CD4-positive, alpha-beta memory T cell (primary cell): ENCODE measurements around the gene MIF4GD. TPM values are rescaled to one million over a fixed set of nuclear protein-coding genes. Genes with fewer than 3 reads are reported as not detected.

ENCODE experiments used
- CTCF ChIA-PET: fragments of 350-600 bp; sonication (Branson Sonifier 250); formaldehyde crosslinking; loops from one replicate; lab custom pipeline; 2021; ENCODE audit warnings: inconsistent platforms; ENCODE audit not compliant: partially characterized antibody; lab: Charles Lee
- POLR2A ChIA-PET: fragments of 350-600 bp; sonication (Branson Sonifier 250); formaldehyde crosslinking; loops from one replicate; lab custom pipeline; 2021; ENCODE audit not compliant: partially characterized antibody; lab: Charles Lee
- DNase-seq, 5 donors: peaks; one replicate each; pipeline versions ENCODE4 v3.0.0 to v3.0.0-alpha.2; 2020 to 2022; ENCODE audit warnings: mixed read lengths in 1 of 5
- H3K27ac ChIP-seq: one replicate; pipeline ENCODE4 v1.7.0; 2013; ENCODE audit warnings: low read depth, low read length
- H3K27me3 ChIP-seq: 2 replicates; pipeline ENCODE4 v1.7.0; 2013; ENCODE audit warnings: mild to moderate bottlenecking, low read length, moderate library complexity; ENCODE audit not compliant: insufficient read depth
- H3K36me3 ChIP-seq: 2 replicates; pipeline ENCODE4 v1.7.0; 2013; ENCODE audit warnings: mild to moderate bottlenecking, low read length, moderate library complexity; ENCODE audit not compliant: insufficient read depth
- H3K4me1 ChIP-seq: 2 replicates; pipeline ENCODE4 v1.7.0; 2013; ENCODE audit warnings: mild to moderate bottlenecking, low read length, moderate library complexity; ENCODE audit not compliant: insufficient read depth
- H3K4me3 ChIP-seq, 2 donors: one replicate each; pipeline ENCODE4 v1.7.0; 2013; ENCODE audit warnings: low read length in 2 of 2, mild to moderate bottlenecking in 1 of 2
- H3K9me3 ChIP-seq, 2 donors: one replicate each; pipeline ENCODE4 v1.7.0; 2013; ENCODE audit warnings: low read length in 2 of 2, control low read depth in 1 of 2; ENCODE audit not compliant: control insufficient read depth in 1 of 2
- H3K27ac Mint-ChIP-seq, 7 donors: one replicate each; pipeline ENCODE4 v1.8.0; 2020 to 2021; ENCODE audit warnings: mixed read lengths in 7 of 7, mild to moderate bottlenecking in 6 of 7, inconsistent platforms in 3 of 7, moderate library complexity in 3 of 7
- H3K27me3 Mint-ChIP-seq, 2 donors: one replicate each; pipeline ENCODE4 v1.8.0; 2020 to 2021; ENCODE audit warnings: mixed read lengths in 2 of 2
- H3K36me3 Mint-ChIP-seq, 2 donors: one replicate each; pipeline ENCODE4 v1.8.0; 2020 to 2021; ENCODE audit warnings: mixed read lengths in 2 of 2, inconsistent platforms in 1 of 2, mild to moderate bottlenecking in 1 of 2
- H3K4me1 Mint-ChIP-seq, 4 donors: one replicate each; pipeline ENCODE4 v1.8.0; 2020 to 2021; ENCODE audit warnings: mixed read lengths in 4 of 4, mild to moderate bottlenecking in 1 of 4
- H3K4me3 Mint-ChIP-seq, 8 donors: one replicate each; pipeline ENCODE4 v1.8.0; 2020 to 2021; ENCODE audit warnings: mixed read lengths in 8 of 8, mild to moderate bottlenecking in 7 of 8, moderate library complexity in 6 of 8, inconsistent platforms in 3 of 8
- H3K9me3 Mint-ChIP-seq, 8 donors: one replicate each; pipeline ENCODE4 v1.8.0; 2020 to 2021; ENCODE audit warnings: mixed read lengths in 8 of 8, mild to moderate bottlenecking in 5 of 8, inconsistent platforms in 3 of 8, moderate library complexity in 1 of 8
- intact Hi-C: fragments of 100-400 bp; cut with micrococcal nuclease; formaldehyde crosslinking; loops from one replicate; pipeline ENCODE4 v1.15.1; 2023
- polyA plus RNA-seq, 2 donors: library from polyadenylated mRNA; unstranded; fragments of 300-500 nt; fragmentation: Illumina TruSeq; gene quantifications; one replicate each; pipeline ENCODE4 v1.2.3, GENCODE V29; 2021
- total RNA-seq, 2 experiments: library from RNA; stranded (reverse); gene quantifications; one replicate each; pipeline ENCODE4 v1.2.3, GENCODE V29; 2021

The MIF4GD gene
- total and polyA plus RNA-seq, 4 experiments from 2014 or later, result 35.8 to 94.3 (median 60.9) TPM

DNA sequence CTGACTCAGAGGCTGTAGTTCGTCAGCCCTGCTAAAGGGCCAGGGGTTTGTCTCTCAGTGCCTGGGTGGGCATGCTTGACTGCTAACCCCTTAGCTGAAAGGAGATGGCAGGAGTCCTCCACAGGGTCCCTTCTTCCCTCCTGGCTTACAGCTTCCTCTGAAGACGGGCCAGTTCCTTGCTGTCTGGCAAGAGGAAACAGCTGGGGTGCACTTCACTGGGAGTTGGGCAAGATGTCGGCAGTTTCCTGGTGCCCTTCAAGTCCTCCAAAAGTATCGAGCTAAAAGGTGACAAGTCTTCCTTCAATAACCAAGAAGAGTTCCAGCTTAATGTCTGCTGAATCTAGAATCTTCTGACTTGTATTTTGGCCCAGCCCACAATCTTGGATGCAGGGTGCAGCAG lies 42.2 kb downstream of the MIF4GD start:
- ChIA-PET CTCF (interaction anchor here (0.8 to 3.4 kb wide), 4 partner anchors 9 to 115 kb away, joined by 3 to 21 read pairs (median 4); no protein-coding TSS in a partner anchor), POLR2A (interaction anchor here (0.9 kb wide), 1 partner anchor 33 kb away, joined by 3 read pairs; the partner anchor contains the start of genes GGA3 and MRPS7)
- no peaks in the 10 kb centered on the region for H3K27me3 ChIP-seq
- Mint-ChIP-seq H3K27ac (no peak overlapping the region), H3K36me3 (peaks cover 22 to 62% of the 10 kb centered on the region in 2 donors), H3K4me1 (peaks cover 0 to 1% (median 0%) of the 10 kb centered on the region in 4 donors), H3K9me3 (no peaks in the 10 kb centered on the region), H3K4me3 (no peak overlapping the region), H3K27me3 (no peaks in the 10 kb centered on the region)
- no peak overlapping the region for H3K27ac ChIP-seq
- no peak for DNase-seq
- no peaks in the 10 kb centered on the region for H3K4me1 ChIP-seq
- peaks cover 51% of the 10 kb centered on the region for H3K36me3 ChIP-seq
- no peak overlapping the region for H3K4me3 ChIP-seq
- intact Hi-C loops, result no loop called here
- H3K9me3 ChIP-seq, result no peaks in the 10 kb centered on the region

- H3K36me3 ChIP-seq, result peaks cover 51% of the 10 kb centered on the region
- H3K4me3 ChIP-seq, result no peak overlapping the region
- H3K4me1 ChIP-seq, result no peaks in the 10 kb centered on the region
- no peak for DNase-seq
- Mint-ChIP-seq H3K27me3 (no peaks in the 10 kb centered on the region), H3K4me3 (no peak overlapping the region), H3K36me3 (peaks cover 22 to 64% of the 10 kb centered on the region in 2 donors), H3K27ac (peak overlapping the region in 3 of 7 donors; percentile 10 to 62 (median 37)), H3K4me1 (peaks cover 0 to 1% (median 0%) of the 10 kb centered on the region in 4 donors), H3K9me3 (no peaks in the 10 kb centered on the region)
- ChIA-PET CTCF (interaction anchor here (0.8 to 3.4 kb wide), 4 partner anchors 8 to 115 kb away, joined by 3 to 21 read pairs (median 4); no protein-coding TSS in a partner anchor), POLR2A (no interaction called here)
- H3K27me3 ChIP-seq, result no peaks in the 10 kb centered on the region
- intact Hi-C loops, result no loop called here
- H3K9me3 ChIP-seq, result no peaks in the 10 kb centered on the region
- no peak overlapping the region for H3K27ac ChIP-seq
These were observed 42.7 kb downstream of the MIF4GD start for GRCh38 chr17:75228305-75228704.

- POLR2A ChIA-PET, result no interaction called here
These were observed 43.3 kb downstream of the MIF4GD start for GRCh38 chr17:75227729-75228128.

DNA sequence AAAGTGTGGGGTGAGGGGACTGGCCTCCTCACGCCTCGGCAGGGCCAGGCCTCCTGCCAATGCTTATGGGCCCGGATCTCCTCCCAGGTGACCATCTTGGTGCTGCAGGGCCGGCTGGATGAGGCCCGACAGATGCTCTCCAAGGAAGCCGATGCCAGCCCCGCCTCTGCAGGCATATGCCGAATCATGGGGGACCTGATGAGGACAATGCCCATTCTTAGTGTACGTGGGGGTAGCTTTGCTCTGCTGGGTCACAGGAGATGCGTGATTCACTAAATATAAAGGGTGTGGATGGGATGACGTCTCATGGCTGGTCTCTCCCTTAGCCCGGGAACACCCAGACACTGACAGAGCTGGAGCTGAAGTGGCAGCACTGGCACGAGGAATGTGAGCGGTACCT lies 46.0 kb downstream of the MIF4GD start:
- H3K4me3 ChIP-seq, result no peak overlapping the region
- peaks cover 0 to 2% (median 0%) of the 10 kb centered on the region in 8 donors for H3K9me3 Mint-ChIP-seq
- no peaks in the 10 kb centered on the region for H3K4me1 ChIP-seq
- H3K4me3 Mint-ChIP-seq, result no peak overlapping the region
- H3K36me3 Mint-ChIP-seq, result peaks cover 15 to 48% of the 10 kb centered on the region in 2 donors
- no peaks in the 10 kb centered on the region for H3K27me3 Mint-ChIP-seq
- H3K9me3 ChIP-seq, result no peaks in the 10 kb centered on the region
- H3K27ac ChIP-seq, result no peak overlapping the region
- intact Hi-C loops, result no loop called here
- CTCF ChIA-PET, result interaction anchor here (0.8 to 1.1 kb wide), 3 partner anchors 9 to 23 kb away, joined by 3 read pairs; no protein-coding TSS in a partner anchor
- DNase-seq, result no peak
- H3K36me3 ChIP-seq, result peaks cover 38% of the 10 kb centered on the region
- H3K27ac Mint-ChIP-seq, result peak overlapping the region in 3 of 7 donors; percentile 2 to 82 (median 24)
- H3K27me3 ChIP-seq, result no peaks in the 10 kb centered on the region
- POLR2A ChIA-PET, result no interaction called here
- no peaks in the 10 kb centered on the region for H3K4me1 Mint-ChIP-seq

More at GRCh38 chr17:75227729-75228128, 43.3 kb downstream of the MIF4GD start:
- no peak overlapping the region for H3K27ac ChIP-seq
- no peaks in the 10 kb centered on the region for H3K27me3 ChIP-seq
- CTCF ChIA-PET, result interaction anchor here (3.4 kb wide), 1 partner anchor 11 kb away, joined by 21 read pairs; no protein-coding TSS in a partner anchor
- Mint-ChIP-seq H3K36me3 (peaks cover 18 to 62% of the 10 kb centered on the region in 2 donors), H3K4me3 (no peak overlapping the region), H3K27ac (peak overlapping the region in 1 of 7 donors; percentile 32), H3K4me1 (peaks cover 0 to 1% (median 0%) of the 10 kb centered on the region in 4 donors), H3K9me3 (no peaks in the 10 kb centered on the region), H3K27me3 (no peaks in the 10 kb centered on the region)
- H3K9me3 ChIP-seq, result no peaks in the 10 kb centered on the region
- peaks cover 51% of the 10 kb centered on the region for H3K36me3 ChIP-seq
- no peak overlapping the region for H3K4me3 ChIP-seq
- no peak for DNase-seq
- H3K4me1 ChIP-seq, result no peaks in the 10 kb centered on the region
- intact Hi-C loops, result no loop called here

DNA sequence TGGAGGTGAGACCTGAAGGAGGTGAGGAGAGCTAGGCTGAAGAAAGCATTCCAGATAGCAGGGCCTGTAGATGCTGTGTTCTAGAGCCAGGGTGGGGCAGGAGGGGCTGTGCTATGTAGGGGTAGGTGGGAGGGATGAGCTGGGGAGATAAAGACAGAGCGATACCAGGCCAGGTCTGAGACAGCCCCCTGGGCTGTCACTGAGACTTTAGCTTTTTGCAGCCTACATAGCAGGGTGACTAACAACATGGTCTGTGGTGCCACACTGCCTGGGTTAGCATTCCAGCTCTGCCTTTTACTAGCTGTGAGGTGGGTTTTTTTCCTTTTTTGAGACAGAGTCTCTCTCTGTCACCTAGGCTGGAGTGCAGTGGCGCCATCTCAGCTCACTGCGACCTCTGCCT lies 51.2 kb downstream of the MIF4GD start:
- Histone ChIP-seq H3K9me3 (no peaks in the 10 kb centered on the region), H3K27me3 (no peaks in the 10 kb centered on the region), H3K4me1 (no peaks in the 10 kb centered on the region), H3K4me3 (no peak overlapping the region), H3K36me3 (peaks cover 51% of the 10 kb centered on the region), H3K27ac (no peak overlapping the region)
- intact Hi-C loops, result no loop called here
- ChIA-PET CTCF (interaction anchor here (0.8 to 1.2 kb wide), 3 partner anchors 9 to 262 kb away, joined by 3 read pairs; no protein-coding TSS in a partner anchor), POLR2A (no interaction called here)
- Mint-ChIP-seq H3K27me3 (no peaks in the 10 kb centered on the region), H3K27ac (peak overlapping the region in 3 of 7 donors; percentile 52 to 75 (median 52)), H3K9me3 (peaks cover 0 to 3% (median 0%) of the 10 kb centered on the region in 8 donors), H3K4me3 (no peak overlapping the region), H3K36me3 (peaks cover 34 to 59% of the 10 kb centered on the region in 2 donors), H3K4me1 (peaks cover 0 to 3% (median 0%) of the 10 kb centered on the region in 4 donors)
- DNase-seq, result no peak

DNA sequence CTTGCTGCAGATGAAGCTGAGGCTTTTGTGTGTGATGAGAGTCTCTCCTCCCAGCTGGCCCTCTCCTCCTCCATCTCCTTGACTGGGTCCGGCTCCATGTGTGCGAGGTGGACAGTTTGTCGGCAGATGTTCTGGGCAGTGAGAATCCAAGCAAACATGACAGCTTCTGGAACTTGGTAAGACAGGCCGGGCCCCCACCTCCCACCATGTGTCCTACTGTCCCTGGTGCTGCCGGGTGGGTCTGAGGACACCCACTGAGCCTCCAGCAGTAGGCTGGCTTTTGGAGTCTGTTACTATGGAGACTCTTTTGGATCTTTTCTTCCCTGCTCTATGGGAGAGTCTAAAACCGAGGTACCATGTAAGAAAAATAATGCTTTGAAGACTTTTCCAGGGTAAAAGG lies 52.9 kb downstream of the MIF4GD start:
- Histone ChIP-seq H3K36me3 (peaks cover 57% of the 10 kb centered on the region), H3K27me3 (no peaks in the 10 kb centered on the region), H3K9me3 (no peaks in the 10 kb centered on the region), H3K4me3 (no peak overlapping the region), H3K27ac (no peak overlapping the region), H3K4me1 (no peaks in the 10 kb centered on the region)
- Mint-ChIP-seq H3K27me3 (no peaks in the 10 kb centered on the region), H3K27ac (peak overlapping the region in 1 of 7 donors; percentile 15), H3K9me3 (peaks cover 0 to 3% (median 0%) of the 10 kb centered on the region in 8 donors), H3K36me3 (peaks cover 40 to 58% of the 10 kb centered on the region in 2 donors), H3K4me3 (no peak overlapping the region), H3K4me1 (peaks cover 0 to 3% (median 0%) of the 10 kb centered on the region in 4 donors)
- intact Hi-C loops, result no loop called here
- DNase-seq, result no peak
- ChIA-PET POLR2A (no interaction called here), CTCF (interaction anchor here (1.1 to 1.9 kb wide), 3 partner anchors 15 to 104 kb away, joined by 3 to 5 read pairs (median 4); no protein-coding TSS in a partner anchor)
